NCI-H2196 treated with DMSO at 0.1 percent for 48 hours (cell line): ENCODE results near the gene ACER2.

Experiments
- DNase-seq: peaks from one replicate; lab custom pipeline; 2025; ENCODE audit not compliant: unreplicated experiment; lab: John Stamatoyannopoulos, UW

The ACER2 gene

DNA sequence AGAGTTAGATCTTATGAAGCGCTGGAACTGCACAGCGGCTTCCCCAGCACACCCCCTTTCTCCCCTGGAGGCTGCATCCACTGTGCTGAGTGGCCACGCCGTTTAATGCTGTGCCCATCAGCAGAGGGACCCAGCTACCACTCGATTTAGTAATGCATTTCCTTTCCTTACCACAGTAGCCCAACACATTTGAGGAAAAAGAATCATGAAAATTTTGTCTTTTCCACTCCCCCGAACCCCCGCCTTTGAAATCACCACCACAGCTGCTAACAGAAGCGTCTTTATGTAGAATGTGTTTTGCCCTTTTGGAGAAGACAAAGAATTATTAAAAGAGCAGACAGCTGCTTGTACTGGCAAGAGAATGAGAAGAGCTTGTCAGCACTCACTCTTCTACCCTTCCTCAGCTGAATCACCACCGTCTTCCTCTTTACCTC is 73.2 kb downstream of the ACER2 start:
- DNase-seq, result no peak

DNA sequence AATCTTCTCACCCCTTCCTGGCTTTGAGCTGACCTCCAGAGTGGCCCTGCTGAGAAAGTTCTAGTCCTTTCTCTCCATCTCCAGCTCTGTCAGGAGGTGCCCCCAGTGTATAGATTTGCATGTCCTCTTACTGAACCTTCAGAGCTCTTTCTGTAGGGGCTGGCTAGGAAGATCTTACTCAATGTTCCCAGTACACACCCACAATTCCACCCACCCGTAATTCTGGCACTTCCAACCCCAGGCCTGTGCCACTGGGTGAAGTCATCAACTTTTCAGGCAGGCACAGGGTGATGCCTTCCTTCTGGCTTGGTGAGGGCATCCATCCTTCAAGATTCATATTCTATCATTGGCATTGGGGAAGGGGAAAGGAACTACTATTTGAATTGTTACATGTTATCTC is 75.9 kb downstream of the ACER2 start:
- no peak for DNase-seq

DNA sequence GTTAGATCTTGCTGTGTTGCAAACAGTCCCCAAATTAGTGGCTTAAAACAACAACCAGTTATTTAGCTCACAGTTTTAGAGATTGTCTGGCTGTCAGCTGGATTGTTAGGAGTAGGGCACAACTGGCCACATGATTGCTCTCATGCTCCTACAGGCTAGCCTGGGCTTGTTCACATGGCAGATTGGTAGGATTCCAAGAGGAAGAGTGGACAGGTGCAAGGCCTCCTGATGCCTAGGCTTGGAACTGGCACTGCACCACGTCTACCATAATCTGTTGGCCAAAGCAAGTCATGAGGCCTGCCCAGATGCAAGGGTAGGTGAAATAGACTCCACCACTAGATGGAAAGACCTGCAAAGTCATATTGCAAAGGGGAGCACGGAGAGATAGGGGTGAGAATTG is 76.4 kb downstream of the ACER2 start:
- DNase-seq, result peak; percentile 41

DNA sequence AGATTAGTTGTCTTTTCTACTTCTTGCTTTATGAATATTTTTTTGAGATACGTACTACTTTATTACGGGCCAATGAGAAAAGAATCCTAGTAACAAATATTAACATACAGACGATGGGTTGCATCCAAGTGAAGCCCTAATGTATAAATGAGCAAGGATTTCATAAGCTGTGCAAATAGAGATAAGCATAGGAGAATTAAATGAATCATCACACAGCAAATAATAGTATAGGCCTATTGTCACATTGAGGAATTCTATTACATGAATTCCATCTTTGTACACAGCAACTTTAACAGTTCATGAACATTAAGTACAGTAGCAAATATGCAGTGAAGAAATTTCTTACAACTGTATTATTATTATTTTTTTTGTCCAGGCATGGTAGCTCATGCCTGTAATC is 78.0 kb downstream of the ACER2 start:
- DNase-seq, result no peak

DNA sequence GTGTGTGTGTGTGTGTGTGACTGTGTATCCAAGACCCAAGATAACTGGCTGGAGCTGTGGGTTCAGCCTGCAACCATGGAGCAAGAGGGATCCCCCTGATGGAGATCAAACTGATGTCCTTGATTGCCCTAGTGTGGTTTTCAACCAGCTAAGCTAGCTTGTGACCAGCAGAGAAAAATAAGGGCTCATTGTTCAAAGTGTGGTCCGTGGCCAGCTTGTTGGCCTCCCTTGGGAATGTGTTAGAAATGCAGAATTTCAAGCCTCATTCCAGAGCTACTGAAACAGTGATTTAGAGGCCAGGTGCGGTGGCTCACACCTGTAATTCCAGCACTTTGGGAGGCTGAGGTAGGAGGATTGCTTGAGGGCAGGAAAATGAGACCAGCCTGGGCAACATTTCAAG is 79.9 kb downstream of the ACER2 start:
- DNase-seq, result no peak

DNA sequence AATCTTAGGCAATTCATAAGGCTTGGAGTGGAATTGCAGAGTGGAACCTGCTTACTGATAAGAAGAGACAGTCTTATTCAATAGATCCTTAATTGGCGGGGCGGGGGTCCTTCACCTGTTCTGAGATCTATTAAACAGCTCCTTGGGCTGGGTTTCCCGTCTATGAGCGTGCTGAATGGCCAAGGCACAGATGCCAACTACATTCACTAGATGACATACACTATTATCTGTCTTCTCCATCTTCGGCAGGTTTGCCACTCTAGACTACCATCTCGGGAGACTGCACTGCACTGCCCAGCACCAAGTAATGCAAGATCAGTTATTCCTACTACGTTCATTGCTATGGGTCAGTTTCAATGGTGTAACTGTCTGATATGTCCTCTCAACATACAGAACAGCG is 81.5 kb downstream of the ACER2 start:
- DNase-seq, result no peak

DNA sequence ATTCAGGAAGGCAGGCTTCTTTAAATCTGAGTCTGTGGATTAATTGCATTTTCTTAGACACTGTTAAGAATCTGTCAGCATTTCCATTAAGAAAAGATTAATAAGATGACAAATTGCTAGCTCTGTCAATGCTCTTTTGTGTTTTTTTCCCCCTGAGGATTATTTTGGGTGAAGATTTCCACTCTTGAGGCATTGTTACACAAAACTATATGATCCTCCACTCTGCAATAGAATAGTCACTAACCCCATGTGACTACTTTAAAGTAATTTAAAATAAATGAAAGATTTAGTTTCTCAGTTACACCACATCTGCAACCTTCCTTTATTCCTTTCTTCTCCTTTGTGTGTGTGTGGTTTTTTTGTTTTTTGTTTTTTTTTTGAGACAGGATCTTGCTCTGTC is 82.0 kb downstream of the ACER2 start:
- no peak for DNase-seq

DNA sequence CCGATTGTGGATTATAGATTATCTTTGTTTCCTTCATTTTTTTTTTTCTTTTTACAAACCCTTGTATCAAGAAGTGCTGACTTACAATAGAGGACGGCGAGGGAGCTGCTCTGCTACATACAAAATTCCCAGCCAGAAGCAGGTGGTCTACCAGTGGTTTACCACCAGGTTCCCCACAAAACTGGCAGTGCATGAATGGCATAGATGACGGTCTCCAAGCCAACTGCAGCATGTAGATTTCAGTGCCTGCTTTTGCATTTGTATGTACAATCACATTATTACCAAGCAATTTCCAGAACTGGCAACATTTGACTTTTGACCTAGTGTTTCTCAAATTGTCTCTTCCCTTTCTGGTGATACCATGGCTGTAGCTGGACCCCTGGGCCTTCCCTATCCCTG is 84.0 kb downstream of the ACER2 start:
- DNase-seq, result no peak

DNA sequence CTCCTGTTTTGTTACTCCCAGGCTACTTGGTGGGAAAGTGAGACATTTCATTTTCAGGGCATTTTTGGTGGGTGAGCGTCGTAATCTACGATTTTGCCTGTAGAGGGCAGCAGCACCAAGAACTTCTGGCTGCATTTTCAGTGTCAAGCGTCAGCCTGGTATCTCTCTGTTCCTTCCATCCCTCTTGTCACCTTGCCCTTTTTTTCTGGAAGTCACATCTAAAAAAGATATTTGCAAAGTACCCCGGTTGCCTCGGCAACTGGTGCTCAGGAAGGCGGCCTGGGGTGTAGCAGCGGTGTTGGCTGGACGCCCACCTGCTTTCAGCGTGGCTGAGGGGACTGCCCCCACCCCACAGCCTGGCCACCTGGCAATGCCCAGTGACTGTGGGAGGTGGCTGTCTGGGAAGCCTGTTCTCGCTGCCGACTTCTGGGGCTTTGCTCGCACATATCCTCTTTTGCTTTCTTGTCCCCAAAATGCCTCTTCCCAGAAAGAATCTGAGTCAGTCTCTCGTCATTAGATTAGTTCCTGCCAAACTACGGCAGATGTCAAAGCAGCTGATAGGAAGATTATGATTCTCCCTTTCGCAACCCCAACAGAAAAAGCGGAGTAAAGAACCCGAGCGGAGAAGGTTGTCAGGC is 84.5 kb downstream of the ACER2 start:
- peak; percentile 39 for DNase-seq

DNA sequence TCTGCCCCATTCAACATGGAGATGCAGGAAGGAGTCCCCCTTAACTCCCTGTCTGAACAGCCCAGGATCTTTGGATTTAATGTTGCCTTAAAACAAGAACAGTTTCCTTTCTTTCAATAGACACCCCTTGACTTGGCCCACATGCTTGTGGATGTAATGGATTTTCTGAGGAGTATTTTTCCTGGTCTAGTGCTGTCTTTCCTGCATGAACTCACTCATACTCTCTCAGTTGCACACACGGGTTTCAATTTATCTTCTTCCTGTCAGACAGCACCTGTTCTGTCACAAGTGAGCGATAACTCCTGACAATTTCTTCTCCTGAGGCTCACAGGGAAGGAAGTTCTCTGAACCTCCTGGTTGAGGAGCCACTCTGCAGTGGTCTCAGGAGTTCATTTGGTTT is 85.1 kb downstream of the ACER2 start:
- DNase-seq, result no peak

DNA sequence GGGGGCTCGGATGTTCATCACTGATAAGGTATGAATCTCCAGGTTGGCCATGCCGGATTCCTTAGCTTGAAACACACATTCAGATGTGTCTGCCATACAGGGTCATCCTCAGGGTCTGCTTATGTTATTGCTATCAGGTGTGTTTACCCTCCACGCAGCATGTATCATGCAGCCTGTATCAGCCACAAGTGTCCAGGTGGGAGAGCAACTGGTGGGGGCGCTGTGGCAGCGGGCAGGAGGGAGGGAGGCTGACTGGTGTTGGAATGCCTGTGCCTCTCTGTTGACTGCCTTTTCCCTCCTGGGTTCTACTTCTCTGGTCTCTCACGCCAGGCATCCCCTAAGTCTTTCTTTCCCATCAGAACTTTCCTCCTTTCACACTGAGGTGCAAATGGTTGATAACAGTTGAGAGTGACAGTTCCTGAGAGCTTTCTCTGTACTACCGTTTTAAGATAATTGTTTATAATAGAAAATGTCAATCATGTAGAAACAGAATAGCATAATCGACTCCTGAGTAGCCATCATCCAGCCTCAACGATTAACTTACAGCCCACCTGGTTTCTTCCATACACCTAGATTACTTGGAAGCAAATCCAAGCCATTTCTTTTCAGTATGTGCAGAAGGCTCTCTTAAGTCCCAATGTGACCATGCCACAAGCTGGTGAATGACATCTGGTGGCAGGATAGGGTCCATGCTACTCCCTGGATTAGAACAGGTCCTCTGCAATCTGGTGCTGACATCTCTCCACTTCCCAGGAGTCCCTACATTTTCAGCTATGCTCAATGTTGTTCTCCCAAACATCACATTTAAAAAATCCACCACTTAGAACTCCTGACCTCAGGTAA is 86.6 kb downstream of the ACER2 start:
- DNase-seq, result no peak

DNA sequence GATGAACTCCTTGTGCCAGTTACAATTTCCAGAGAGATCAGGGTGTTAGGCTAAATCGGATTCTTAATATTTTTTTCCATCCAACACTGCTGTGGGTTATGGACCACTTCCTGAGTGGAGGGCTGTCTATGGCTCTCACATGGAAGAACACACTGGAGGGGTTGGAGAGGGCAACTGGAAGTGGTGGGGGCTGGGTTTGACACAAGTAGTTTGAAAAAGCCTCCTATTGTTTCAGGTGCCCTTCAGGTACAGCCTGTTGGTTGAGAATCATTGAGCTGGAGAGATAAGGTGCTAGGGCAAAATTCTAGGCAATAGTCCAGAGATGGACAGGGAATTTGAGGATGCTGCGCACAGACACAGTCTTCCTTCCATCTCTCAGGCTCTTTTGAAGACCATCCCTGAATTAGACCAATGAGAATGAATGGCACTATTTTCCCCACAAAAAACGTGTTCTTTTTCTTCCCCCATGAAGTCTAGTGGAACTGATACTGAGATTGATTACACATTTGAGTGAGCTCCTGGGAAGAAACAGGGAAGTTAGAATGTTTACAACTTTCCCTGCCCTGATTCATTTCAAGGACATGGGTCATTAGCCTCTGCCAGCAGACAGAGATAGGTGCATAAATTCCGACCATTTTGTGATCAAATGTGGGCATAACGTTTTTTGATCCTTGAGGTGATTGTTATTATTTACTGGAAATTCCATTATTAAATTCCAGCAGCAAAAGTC is 87.7 kb downstream of the ACER2 start:
- no peak for DNase-seq

DNA sequence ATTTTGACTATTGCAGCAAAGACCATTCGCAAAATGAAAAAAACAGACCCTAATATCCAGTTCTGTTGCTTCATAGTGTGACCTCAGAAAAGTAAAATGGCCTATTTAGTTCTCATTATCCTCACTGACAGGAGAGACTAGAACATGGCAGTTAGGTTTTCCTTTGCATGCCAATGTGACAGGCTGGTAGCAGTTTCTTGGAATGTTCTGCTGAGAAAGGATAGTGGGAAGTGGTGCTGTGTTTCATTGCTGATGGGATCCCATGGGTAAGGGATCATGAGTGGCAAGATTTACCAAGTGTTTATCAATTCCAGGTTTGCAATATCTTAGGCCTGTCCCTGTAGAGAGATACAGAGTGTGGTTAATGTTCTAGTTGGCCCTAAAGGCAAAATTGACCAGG is 88.5 kb downstream of the ACER2 start:
- DNase-seq, result no peak

DNA sequence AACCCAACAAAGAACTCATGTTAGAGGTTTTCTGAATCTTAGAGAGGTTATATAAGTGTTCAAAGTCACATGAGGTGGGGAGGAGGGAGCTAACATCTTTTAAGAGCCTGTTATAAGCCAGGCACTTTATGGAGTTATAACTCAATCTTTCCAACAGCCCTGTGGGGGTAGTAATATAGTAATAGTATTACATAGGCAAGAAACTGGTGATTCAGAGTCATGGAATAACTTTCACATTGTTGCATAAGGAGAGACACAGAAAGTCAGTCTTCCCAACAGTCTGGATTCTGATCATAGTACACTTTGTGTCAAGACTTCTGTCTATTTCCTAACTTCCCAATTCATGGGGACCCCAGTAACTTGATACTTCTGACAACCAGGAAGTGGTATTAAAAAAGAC is 89.2 kb downstream of the ACER2 start:
- DNase-seq, result no peak
